HPDE6-E6E7 (cell line): ENCODE results near the gene NANS.
A peak's percentile ranks its signal among the peaks of the same experiment; 100 is the strongest.
"Not testable (repeated sequence)": the region's sequence is repeated elsewhere in the genome, so short reads cannot be mapped to it uniquely, and the experiment has no call there.

Experiments
- DNase-seq: peaks from one replicate; pipeline ENCODE4 v3.0.0; 2011; ENCODE audit warnings: missing footprints; ENCODE audit errors: extremely low spot score

The NANS gene, protein sequence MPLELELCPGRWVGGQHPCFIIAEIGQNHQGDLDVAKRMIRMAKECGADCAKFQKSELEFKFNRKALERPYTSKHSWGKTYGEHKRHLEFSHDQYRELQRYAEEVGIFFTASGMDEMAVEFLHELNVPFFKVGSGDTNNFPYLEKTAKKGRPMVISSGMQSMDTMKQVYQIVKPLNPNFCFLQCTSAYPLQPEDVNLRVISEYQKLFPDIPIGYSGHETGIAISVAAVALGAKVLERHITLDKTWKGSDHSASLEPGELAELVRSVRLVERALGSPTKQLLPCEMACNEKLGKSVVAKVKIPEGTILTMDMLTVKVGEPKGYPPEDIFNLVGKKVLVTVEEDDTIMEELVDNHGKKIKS

DNA sequence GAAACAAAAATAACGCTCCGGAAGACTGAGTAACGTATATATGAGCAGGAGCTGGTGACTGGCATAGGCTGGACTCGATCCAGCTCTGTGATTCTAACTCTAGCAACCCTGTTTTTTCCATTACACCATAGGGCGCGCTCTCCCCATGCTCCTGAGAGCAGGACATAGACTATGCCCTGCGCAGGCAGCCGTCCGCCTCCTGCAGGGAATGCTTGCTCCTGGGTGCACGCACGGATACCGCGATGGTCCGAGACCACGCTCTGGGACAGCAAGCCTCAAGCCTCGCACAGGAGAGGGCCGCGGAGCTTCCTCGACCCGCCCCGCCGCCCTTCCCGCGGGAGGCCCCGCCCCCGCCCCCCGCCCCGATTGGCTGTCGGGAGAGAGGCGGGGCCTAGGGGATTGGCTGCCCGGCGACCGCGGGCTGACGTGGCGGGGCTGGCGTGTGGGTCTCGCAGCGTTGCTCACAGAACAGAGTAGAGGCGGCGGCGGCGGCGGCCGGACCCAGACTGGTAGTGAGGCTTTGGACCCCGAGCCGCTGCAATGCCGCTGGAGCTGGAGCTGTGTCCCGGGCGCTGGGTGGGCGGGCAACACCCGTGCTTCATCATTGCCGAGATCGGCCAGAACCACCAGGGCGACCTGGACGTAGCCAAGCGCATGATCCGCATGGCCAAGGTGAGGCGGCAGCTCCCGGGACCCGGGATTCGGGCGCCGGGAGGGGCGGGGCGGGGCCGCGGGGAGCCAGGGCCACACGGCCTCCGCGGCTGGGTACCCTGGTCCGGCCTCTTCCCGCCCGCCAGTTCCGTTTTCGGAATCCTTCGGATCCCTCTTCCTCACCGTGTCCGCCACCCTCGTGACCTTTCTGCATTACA is at the start of gene NANS:
Gene NANS, plus strand, starts transcription at position 464 of the 869 bp plus-strand sequence. Its CDS starts 77 bp downstream, at position 541.
- peak; percentile 90 for DNase-seq

DNA sequence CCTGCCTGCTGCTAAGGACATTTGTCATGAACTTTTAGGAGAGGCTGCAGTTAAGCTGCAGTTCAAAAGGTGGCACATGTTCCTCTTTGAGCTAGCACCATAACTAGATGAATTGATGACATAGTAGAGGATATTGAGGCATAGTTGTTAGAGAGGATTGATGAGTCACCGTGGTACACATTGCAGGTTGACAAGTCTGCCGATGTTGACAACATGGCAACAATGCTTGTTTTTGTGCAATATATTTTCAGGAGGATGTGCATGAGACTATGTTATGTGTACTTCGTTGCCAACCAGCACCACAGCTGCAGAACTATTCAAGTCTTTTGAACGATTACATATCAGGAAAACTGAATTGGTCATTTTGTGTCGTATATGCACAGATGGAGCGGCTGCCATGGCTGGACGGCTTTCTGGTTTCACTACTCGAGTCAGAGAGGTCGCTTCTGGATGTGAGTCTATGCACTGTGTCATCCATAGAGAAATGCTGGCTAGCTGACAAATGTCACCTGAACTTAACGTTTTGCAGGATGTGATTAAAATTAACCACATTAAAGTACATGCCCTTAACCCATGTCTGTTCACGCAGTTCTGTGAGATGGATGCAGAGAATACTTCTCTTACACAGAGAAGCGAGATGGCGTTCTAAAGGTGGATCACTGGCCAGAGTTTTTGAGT is 49.1 kb upstream of the NANS start:
- DNase-seq, result no peak

DNA sequence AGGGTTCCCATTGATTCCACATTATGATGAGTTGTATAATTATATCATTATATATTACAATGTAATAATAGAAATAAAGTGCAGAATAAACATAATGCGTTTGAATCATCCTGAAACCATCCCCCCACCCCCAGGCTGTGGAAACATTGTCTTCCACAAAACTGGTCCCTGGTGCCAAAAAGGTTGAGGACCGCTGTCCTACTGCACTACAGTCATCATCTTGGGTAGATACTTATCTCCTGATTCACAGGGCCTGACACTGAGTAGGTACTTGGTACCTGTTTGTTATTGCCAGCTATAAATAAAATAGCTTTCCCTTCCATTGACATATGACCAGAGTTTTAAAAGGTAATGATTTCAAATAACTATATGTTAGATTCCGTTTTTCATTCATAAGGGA is 47.8 kb upstream of the NANS start:
- DNase-seq, result no peak

DNA sequence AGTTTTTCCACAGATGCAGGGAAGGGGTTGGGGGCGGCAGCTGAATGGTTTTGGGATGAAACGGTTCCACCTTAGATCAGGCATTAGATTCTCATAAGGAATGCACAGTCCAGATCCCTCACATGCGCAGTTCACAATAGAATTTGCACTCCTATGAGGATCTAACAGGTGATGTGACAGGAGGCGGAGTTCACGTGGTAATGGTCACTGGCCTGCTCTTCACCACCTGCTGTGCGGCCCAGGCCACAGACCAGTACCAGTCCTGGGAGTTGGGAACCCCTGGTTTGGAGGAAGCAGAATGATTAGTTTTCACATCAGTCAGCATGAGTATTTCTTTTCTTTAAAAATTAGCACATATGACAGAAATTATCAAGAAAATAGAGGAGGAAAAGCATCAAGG is 47.1 kb upstream of the NANS start:
- no peak for DNase-seq

DNA sequence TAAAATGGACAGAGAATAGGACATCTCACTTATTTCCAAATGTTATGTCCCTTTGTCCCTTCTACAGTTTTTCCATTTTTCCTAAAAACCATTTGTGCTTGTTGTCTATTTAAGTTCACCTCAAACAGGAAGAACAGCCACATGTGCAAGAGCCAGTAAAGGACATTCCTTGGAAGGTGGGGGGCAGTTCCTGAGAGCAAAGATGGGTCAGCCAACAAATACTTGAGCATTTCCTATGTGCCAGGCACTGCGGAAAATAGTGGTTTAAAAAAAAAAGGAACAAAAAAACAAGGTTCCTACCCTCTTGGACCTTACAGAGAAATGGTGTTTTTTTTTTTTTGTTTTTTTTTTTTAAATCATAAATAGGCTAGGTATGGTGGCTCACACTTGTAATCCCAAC is 46.6 kb upstream of the NANS start:
- DNase-seq, result no peak

DNA sequence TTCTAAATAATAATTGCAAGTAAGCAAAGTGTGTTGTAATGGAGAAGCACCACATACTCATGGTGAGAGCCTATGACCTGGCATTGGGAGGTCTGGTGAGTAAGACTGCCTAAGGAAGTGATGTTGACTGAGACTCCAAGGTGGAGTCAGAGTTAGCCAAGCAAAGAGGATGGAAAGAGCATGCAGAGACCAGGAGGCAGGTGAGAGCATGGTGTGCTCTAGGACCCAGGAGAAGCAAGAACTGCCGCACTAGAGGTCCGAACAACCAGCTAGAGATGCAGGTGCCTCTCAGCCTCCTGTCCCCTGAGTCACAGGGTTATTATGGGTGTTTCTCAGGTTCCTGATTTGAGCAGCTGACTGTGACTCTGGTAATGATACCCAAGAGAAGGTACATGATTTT is 46.1 kb upstream of the NANS start:
- DNase-seq, result peak; percentile 26

DNA sequence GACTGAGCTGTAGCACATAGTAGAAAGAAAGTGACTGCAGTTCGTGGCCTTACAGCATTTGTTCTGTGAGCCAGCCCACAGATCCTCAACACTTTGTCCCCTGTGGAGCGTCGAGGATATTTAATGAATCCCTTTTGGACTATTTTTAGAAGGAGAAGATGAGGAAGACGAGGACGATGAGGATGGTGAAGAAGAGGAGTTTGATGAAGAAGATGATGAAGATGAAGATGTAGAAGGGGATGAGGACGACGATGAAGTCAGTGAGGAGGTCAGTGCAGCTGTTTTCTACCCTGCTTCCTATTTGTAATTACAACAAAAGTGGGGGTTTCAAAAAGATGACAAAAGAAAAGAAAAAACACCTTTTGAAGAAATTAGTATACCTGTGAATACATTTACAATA is 45.4 kb upstream of the NANS start:
- DNase-seq, result no peak

DNA sequence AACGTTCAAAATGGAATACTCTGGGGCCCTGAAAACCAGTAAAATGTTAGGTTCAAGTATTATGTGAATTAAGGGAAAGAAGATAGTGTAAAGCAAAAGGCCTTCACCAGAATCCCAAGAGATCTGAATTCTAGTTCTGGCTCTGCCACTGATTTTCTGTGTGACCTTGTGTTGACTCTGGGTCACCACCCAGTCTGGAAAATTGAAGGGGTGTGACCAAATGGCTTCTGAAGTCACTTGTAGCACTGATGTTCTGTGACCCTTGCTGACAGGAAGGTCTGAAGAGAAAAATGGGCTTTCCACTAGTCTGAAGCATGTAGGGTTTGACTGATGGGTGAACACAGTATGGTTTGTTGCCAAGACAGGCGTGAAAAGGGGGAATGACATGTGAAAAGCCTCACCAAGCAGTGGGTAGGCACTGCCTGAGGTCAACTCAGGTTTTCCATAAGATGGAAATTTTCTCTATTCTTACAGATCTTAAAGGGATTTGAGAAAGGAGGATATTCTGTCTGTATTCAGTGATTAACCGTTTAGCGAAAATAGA is 40.3 kb upstream of the NANS start:
- DNase-seq, result no peak

DNA sequence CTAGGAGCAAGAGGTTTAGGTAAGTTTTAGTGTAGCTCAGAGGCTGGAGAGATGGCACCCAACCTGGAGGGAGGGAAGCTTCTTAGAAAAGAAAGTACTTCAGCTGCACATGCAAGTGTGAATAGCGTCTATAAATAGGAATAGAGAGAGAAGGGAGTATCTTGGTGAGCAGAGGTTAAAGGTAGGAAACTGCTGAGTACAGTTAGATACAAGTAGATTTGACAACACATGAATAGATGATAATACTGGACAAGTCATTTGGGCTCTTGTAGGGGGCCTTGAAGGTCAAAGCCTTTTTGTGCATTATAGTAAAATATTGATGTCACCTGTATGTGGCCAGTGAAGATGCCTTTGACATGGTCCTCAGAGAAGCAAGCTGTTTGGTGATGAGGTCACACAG is 39.2 kb upstream of the NANS start:
- no peak for DNase-seq

DNA sequence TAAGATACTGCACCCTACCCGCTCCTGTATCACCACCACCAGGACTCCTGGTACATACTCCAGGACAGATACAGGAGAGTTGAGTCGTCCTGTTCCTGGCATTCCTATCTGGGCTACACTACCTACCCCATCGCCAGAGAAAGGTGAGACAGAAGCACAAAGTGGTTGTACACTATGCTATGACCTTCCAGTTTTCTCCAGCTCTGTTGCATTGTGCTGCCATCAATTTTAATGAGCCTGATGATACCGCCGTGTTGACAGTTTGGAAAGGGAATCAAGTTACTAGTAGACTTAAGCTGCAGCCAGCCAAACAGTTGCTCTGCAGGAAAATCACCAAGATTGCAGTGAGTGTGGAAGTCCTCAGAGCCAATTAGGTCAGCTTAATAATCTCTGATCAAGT is 38.2 kb upstream of the NANS start:
- DNase-seq, result no peak

DNA sequence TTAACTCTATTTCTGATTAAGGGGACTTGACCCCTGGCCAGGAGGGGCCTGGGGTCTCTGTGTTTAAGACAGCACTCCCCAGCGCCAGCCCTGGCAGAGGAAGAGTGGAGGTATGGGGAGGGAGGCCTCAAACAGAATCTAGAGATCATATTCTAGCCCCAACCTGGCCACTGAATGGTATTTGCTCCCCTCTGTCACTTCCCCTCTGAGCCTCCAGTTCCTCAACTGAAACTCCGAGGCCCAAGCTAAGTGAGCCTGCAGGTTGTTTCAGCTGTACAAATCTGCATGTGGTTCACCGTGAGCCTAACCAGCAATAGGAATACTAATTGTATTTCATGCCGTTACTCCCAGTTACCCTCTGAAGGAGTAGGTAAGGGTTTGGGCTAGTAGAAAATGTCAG is 37.4 kb upstream of the NANS start:
- no peak for DNase-seq

DNA sequence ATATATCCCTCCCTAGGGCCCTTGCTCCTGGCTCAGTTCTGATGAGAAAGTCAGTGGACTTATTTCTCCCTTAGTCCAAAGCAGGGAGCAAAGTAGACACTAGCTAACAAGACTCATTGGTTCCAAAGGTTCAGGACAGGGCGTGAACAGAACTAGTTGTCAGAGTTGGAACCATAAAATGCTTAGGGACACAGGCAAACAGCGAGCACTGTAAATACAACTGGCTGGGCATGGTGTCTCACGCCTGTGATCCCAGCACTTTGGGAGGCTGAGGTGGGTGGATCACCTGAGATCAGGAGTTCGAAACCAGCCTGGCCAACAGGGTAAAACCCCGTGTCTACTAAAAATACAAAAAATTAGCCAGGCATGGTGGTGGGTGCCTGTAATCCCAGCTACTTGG is 36.7 kb upstream of the NANS start:
- not testable (repeated sequence) for DNase-seq

DNA sequence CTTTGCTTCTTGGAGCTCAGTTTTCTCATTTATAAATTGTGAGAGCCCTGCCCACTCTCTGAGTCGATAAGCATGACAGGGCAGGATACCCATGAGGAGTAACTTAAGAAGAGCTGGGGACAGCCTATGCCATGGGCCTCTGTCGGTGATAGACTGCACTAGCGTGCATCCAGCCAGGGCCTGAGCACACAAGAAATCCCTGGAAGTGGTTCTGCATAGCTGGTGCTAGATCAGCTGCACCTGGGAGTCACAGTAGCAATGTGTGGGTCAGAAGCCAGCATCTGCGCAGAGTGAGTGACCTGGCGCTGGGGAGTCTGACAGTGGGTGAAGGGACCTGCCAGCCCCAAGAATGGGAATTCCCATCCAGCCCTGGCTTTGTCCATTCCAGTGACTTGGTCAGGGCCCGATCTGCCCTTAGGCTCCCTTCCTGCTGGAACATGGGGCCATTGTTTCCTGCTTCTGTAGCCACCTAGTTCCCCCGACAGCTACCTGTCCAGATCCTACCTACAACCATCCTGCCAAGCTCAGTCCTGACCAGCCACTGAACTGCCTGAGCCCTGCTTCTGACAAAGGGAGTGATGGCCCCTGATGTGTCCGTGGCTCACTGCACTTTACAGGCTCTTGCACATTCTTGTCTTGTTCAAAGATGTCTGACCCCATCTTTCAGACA is 35.9 kb upstream of the NANS start:
- no peak for DNase-seq

DNA sequence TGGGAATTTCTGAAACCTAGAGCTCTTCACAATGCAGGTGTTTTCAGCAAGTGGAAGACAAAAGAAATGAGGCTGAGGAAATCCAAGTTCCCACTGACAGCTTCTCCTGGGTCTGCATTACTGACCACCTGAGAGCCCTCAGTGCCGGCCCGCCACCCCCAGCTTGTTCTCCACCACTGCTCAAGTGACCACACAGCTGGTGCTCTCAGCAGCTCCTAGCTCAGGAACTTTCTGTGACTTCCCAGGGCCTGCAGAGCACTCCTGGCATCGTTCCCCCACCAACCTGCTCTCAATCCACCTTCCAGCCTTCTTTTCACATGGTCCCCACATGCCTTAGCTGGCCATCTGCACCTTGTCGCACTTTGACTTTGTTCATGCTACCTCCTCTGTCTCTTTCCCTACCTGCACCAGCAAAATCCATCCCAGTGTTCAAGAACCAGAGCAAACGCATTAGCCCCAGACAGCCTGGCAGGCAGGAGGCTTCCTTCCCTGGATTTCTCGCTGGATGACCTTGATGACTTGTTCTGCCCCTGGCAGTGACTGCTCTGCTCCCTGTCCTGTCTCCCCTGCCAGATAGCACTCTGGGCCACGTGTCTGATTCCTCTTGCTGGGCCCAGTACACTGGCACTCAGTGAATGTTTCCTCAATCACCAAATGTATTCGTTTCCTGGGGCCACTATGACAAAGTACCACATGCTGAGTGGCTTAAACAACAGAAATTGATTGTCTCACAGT is 35.1 kb upstream of the NANS start:
- no peak for DNase-seq

DNA sequence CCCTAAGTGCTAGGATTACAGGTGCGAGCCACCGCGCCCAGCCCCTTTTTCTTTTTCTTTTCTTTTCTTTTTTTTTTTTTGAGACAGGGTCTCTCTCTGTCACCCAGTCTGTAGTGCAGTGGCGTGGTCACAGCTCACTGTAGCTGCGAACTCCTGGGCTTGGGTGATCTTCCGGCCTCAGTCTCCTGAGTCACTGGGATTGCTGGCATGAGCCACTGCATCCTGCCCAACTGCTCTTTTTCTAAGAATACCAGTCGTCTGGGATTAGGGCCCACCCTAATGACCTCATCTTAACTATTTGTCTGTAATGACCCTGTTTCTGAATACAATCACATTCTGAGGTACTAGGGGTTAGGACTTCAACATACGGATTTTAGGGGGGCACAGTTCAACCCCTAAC is 34.1 kb upstream of the NANS start:
- no peak for DNase-seq

DNA sequence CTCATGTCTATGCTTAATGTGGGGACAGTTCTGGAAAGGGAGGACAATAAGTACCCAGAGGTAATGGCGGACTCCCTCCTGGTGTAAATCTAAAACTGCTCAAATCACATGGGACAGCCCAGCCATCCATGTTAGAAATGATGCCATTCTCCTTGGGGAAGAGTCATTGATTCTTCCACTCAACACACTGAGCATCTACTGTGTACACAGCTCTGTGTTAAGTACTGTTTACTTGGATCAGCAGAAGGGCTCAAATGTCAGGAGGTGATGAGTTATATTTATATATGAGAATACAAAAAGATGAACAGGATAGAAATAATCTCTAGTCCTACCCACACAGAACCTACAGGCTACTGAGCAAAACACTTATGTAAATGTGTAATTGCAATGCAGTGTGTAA is 31.8 kb upstream of the NANS start:
- no peak for DNase-seq

DNA sequence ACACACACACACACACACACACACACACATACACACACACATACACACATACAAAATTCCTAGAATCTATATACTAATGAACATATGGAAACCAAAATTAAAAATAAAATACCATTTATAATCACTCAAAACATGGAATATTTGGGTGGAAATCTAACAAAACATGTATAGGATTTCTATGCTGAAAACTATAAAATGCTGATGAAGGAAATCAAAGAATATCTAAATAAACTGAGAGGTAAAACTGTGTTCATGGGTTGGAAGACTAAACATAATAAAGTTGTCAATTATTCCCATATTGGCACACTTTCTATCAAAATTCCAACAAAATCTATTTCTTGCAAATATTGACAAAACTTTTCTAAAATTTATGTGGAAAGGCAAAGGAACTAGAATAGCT is 25.4 kb upstream of the NANS start:
- no peak for DNase-seq

DNA sequence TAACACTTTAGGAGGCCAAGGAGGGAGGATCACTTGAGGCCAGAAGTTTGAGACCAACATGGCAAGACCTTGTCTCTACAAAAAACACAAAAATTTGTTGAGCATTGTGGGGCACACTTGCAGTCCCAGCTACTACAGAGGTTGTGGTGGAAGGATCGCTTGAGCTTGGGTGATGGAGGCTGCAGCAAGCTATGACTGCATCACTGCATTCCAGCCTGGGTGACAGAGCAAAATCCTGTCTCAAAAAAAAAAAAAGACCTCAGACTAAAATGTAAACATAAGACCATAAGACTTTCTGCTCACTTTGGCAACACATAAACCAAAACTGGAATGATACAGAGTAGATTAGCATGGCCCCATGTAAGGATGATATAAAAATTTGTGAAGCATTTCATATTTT is 24.6 kb upstream of the NANS start:
- no peak for DNase-seq

DNA sequence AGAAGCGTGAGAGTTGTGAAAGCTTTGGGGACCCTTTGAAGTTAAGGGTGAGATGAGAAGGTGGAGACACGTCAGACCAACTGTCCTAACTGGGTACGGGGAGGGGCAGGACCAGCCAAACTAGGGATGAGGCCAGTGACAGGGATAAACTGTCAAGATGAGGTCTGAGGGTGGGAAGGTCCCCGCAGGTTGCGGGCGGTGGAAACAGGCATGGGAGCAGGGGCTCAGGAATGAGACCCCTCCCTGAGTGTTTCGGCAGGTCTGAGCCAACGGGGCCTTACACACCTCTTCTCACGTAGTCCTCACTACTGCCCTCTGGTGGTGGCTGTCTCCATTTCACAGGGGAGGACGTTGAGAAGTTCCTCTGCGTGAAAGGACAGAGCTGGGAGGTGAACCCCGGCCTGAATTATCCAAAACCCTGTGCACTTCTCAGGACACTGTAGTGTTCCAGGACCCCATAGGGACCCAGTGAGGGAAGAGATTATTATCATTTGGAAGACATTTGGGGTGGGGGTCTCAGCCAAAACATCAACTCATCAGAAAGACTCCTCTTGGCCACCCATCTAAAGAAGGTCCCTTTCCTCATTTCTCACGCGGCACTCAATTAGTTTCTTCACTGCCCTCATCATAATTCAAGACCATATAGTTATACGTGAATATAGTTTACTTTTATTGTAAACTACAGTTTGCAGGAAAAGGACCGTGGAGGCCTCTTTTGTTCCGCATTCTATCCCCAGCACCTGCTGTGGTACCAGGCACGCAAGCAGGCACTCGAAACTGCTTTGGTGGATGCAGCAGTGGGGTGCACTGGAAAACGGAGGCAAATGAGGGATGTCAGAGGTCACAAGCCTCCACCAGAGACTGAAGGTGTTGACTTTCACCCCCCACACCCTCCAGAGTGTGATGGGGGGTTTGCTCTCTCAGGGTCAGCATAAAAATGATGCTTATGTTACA is 21.7 kb upstream of the NANS start:
- DNase-seq, result peak; percentile 53

DNA sequence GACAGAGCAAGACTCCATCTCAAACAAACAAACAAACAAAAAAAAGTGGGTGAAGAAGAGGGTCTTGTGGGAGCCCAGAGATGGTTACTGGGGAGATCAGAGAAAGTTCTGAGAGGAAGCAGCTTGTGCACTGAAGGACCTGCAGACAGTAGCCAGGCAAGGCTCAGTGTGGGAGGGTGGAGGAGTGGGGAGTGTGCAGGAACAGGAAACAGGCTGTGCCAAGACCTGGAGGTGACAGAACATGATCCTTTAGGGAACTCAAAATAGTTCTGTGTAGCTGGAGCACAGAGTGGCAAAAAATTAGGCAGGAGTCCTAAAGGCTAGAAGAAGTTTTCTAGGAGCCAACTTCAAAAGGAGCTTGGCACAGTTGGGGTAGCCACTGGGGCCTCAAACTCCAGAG is 19.2 kb upstream of the NANS start:
- no peak for DNase-seq
